Inflammatory macrophage treated with lipopolysaccharide for 1 hour (primary cell): ENCODE measurements around the gene ZFYVE9.
"Not testable (repeated sequence)": the region's sequence is repeated elsewhere in the genome, so short reads cannot be mapped to it uniquely, and the experiment has no call there.

Experiments used
- DNase-seq, 2 donors: peaks; one replicate each; pipeline ENCODE4 v3.0.0-alpha.2; 2020 to 2022

ZFYVE9 gene

DNA sequence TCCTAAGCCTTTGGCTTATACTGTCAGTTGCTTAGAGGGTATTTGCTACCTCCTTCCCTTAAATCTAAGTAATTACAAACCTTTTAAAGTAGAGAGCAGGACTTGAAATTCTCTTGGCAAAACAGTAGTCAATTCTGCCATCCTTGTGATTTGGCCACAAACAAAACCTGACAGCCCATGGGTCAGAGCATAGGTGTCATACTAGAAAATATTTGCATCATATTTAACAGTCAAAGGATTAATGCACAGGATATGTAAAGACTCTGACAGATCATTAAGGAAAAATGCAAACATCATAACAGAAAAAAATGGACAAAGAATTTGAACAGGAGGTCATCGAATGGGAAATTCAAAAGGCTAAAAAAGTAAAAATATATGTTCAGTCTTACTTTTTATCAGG, 50.5 kb downstream of the ZFYVE9 start:
- no peak for DNase-seq

GRCh38 chr1:52193985-52194384, 52.1 kb downstream of the ZFYVE9 start:
- no peak for DNase-seq

- DNase-seq = no peak
These were observed 53.3 kb downstream of the ZFYVE9 start for GRCh38 chr1:52195161-52195560.

DNA sequence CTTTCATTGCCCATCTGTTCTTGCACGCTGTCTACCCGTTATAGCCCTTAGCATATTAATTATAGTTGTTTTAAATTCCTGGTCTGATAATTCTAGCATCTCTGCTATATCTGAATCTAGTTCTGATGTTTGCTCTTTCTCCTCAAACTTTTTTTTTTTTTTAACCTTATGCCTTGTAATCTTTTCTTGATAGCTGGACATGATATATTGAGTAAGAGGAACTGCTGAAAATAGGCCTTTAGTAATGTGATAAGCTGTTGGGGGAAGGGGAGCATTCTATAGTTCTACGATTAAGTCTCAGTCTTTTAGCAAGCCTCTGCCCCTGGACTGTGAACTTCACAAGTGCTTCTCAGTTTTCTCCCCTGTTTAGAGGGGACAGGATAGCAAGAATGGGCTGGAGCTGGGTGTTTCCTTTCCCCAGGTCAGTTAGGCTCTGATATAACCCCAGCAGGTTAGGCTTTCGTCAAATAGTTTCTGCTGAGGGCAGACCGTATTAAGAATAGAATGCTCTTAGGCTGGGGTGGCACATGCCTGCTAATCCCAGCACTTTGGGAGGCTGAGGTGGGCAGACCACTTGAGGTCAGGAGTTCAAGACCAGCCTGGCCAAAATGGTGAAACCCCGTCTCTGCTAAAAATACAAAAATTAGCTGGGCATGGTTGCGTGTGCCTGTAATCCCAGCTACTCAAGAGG, 62.2 kb downstream of the ZFYVE9 start:
- no peak for DNase-seq

DNA sequence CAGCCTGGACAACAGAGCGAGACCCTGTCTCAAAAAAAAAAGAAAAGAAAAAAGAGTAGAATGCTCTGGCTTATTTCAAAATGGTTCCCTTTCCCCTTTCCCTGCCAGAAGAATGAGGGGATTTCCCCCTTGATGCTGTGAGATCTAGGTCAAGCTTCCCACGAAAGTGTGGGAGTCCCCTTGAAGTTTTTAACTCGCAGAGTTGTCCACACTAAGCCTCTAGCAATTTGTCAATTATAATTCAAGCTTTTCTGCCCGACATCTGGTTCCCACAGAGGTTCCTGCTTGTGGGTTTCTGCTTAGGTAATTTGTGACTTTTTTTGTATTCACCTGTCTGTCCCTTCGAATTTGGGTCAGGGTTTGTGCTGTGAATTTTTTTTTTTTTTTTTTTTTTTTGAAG, 62.8 kb downstream of the ZFYVE9 start:
- peak; percentile 51 to 67 for DNase-seq

DNA sequence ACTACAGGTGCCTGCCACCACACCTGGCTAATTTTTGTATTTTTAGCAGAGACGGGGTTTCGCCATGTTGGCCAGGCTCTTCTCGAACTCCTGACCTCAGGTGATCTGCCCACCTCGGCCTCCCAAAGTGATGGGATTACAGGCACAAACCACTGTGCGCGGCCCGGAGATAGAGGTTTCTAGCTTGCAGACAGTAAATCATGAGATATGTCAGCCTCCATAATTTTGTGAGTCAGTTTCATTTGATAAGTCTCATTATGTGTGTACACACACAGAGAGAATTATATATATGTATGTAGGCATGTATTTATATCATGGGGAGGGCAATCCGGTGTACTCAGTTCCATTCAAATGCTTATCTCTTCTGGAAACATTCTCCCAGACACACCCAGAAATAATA, 64.8 kb downstream of the ZFYVE9 start:
- not testable (repeated sequence) for DNase-seq

GRCh38 chr1:52209429-52209828, 67.5 kb downstream of the ZFYVE9 start:
- DNase-seq = peak in 1 of 2 donors; percentile 10

GRCh38 chr1:52210044-52210443, 68.2 kb downstream of the ZFYVE9 start:
- no peak for DNase-seq

- DNase-seq = no peak
These were observed 75.1 kb downstream of the ZFYVE9 start for GRCh38 chr1:52216907-52217458.

- no peak for DNase-seq
These were observed 83.3 kb downstream of the ZFYVE9 start for GRCh38 chr1:52225174-52225573.

DNA sequence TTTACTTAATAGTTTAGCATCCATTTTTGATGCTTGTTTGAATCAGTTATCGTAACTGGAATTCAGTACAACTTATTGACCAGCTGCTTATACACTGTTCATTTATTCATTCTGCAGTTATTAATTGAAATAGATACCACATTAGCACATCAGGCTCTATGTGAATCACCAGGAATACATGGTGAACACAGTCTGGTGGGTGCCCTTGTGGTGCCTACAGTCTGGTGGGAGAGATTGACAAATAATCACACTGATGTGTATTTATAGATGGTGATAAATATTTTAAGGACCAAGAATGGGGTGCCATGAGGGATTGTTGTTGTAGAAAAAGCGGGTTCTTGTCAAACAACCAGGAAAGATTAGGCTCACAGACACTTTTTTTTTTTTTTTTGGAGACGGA, 87.6 kb downstream of the ZFYVE9 start:
- no peak for DNase-seq

GRCh38 chr1:52233463-52233862, 91.6 kb downstream of the ZFYVE9 start:
- no peak for DNase-seq

- DNase-seq = no peak
These were observed 92.1 kb downstream of the ZFYVE9 start for GRCh38 chr1:52234014-52234413.

DNA sequence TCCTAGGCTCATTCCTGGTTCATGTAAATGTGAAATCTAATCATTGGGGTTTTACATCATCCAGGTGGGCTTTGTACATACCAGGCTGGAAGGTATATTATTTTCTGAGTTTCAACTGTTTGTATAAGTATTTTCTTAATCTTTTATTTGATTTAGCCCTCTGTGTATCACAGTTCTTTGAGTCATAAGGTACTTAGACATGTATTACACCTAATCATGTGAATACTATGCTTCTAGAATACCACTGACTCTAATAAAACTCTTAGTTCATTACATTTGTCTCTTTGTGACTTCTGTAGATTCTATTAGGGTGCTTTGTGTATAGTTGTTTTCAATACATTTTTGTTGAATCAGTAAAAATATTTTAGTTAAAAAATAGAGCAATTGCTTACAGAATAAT, 92.8 kb downstream of the ZFYVE9 start:
- DNase-seq = no peak

GRCh38 chr1:52235646-52236045, 93.8 kb downstream of the ZFYVE9 start:
- no peak for DNase-seq

GRCh38 chr1:52237430-52237829, 95.5 kb downstream of the ZFYVE9 start:
- DNase-seq = no peak

GRCh38 chr1:52238474-52238873, 96.6 kb downstream of the ZFYVE9 start:
- no peak for DNase-seq

DNA sequence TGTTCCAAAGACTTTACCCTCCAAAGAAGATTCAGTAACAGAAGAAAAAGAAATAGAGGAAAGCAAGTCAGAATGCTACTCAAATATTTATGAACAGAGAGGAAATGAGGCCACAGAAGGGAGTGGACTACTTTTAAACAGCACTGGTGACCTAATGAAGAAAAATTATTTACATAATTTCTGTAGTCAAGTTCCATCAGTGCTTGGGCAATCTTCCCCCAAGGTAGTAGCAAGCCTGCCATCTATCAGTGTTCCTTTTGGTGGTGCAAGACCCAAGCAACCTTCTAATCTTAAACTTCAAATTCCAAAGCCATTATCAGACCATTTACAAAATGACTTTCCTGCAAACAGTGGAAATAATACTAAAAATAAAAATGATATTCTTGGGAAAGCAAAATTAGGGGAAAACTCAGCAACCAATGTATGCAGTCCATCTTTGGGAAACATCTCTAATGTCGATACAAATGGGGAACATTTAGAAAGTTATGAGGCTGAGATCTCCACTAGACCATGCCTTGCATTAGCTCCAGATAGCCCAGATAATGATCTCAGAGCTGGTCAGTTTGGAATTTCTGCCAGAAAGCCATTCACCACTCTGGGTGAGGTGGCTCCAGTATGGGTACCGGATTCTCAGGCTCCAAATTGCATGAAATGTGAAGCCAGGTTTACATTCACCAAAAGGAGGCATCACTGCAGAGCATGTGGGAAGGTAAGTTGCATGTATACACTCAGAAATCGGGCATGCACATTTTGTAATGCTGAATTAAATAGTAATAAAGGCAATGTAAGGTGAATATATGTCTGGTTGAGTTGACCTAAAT, 97.2 kb downstream of the ZFYVE9 start:
- peak; percentile 13 to 15 for DNase-seq

GRCh38 chr1:52239708-52240001, 97.8 kb downstream of the ZFYVE9 start:
- DNase-seq = peak; percentile 75 to 80

GRCh38 chr1:52240592-52241210, 98.8 kb downstream of the ZFYVE9 start:
- peak; percentile 50 to 52 for DNase-seq

DNA sequence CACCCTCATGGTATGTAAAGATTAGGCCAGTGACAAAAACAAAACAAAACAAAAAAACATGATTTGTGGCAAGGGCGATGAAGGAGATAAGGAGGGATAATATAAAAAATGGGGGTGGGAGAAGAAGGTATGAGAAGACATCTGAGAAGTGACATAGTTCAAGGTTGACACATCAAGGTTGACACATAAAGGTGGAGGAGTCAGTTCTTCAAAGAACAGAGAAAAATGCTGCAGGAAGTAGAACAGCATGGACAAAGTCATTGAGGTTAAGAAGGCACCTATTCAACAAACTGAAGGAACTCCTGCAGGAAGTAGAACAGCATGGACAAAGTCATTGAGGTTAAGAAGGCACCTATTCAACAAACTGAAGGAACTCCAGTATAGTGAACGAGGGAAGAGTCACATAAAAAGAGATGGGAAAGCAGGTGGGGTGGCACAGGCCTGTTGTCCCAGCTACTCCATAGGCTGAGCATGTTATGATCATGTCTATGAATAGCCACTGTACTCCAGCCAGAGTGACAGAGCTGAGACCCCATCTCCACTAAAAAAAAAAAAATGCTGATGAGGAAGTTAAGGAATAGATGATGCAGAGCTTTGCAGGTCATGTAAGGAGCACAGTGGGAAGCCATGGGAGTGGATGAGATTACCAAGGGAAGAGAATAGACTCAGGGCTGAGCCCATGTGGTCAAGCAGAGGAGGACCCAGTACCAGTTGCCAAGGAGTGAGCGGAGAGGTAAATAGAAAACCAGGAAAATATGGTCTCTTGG, 101.5 kb downstream of the ZFYVE9 start:
- DNase-seq = no peak

DNA sequence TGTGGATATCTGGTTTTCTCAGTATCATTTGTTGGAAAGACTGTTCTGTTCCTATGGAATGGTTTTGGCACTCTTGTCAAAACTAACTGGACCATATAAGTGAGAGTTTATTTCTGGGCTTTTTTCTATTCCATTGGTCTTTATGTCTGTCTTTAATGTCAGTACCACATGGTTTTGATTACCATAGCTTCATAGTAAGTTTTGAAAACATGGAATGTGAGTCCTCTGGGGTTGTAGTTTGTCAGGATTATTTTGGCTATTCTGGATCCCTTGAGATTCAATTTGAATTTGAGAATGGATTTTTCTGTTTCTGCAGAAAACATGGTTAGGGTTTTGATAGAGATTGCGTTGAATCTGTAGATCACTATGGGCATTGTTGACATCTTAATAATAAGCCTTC, 107.9 kb downstream of the ZFYVE9 start:
- DNase-seq = no peak

DNA sequence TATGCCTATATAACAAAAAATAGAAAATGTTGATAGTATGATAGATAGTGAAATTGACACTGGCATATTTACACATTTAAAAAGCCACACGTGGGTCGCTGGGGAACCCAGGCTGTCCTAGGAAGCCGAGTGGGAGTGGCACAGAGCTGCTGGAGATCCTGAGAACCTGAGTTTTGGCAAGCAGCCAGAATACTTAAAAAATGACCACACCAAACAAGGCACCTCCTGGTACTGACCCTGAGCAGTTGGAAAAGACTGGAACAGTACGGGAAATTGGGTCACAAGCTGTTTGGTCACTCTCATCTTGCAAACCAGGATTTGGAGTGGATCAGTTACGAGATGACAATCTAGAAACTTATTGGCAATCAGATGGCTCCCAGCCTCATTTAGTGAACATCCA, 111.5 kb downstream of the ZFYVE9 start:
- no peak for DNase-seq
